ENCODE results near the gene LRRC45.

GRCh38 chr17:82048571-82048971 lies 25.5 kb downstream of the LRRC45 start:
- no peak for TF ChIP-seq EZH2 (IDR thresholded peaks at IDR 0.05)
- TF ChIP-seq FOXP2 (optimal IDR thresholded peaks at IDR 0.05; ENCODE audit: control extremely low read depth, extremely low read length, insufficient read depth) = no peak
- TF ChIP-seq POLR2AphosphoS5 (IDR thresholded peaks at IDR 0.05; ENCODE audit: borderline replicate concordance, low read depth, low read length) = no peak

Data from SK-N-MC (cell line).